ENCODE results near the gene CPEB3. TPM values are rescaled to one million over a fixed set of nuclear protein-coding genes. Genes with fewer than 3 reads are reported as not detected.
"Not testable (repeated sequence)": the region's sequence is repeated elsewhere in the genome, so short reads cannot be mapped to it uniquely, and the experiment has no call there.

Gene CPEB3
- total RNA-seq, 2 experiments from 2014 or later: 1.0 to 1.3 TPM

DNA sequence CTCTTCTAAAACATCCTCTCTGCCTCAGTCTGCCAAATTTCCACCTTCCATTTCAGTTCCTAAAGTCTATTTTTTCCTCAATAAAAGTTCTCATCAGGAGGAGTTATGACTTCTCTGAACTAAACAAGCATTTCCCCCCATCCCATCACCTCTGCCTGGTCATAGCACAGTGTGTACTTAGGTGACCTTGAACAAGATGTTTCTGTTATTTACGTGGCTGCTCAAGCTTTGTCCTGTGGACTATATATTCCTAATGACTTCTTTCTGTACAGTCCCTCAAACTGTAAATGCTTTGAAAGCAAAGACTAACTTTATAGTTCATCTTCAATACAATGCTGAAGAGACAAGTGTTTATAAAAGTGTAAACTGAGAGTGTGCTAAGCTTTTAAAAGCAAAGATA, 166.9 kb downstream of the CPEB3 start:
- Mint-ChIP-seq H3K36me3 (ENCODE audit: low read depth) (no peaks in the 10 kb centered on the region), H3K9me3 (no peaks in the 10 kb centered on the region)

DNA sequence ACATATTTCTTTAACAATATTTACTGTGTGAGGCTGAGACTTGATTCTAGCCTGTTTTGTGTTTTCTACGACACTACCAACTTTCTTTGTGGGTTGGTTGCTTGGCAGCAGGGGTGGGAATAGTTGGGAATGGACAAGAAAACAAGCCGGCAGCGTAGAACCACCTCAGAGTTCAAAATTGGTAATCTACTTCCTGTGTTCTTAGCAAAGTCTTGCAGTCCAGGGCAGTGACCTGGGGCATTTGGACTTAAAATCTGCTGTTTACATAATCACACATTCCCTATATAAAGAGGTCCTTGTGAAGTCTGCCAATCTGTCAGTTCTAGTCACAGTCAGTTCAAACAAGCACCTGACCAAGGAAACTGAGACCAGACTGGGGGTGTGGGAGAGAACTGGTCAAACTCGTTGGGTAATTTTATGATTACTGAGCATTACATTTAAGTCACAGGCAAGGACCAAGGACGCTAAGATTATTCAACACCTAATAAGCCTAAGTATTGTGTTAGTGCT, 167.9 kb downstream of the CPEB3 start:
- no peaks in the 10 kb centered on the region for H3K27me3 Mint-ChIP-seq (ENCODE audit: low read depth)
- no peaks in the 10 kb centered on the region for H3K36me3 Mint-ChIP-seq (ENCODE audit: low read depth)
- CTCF ChIA-PET: interaction anchor here (0.6 kb wide), 1 partner anchor 185 kb away, joined by 3 read pairs; no protein-coding TSS in a partner anchor
- DNase-seq: no peak
- H3K4me3 Mint-ChIP-seq: no peak overlapping the region
- H3K9me3 Mint-ChIP-seq: no peaks in the 10 kb centered on the region
- H3K4me1 Mint-ChIP-seq (ENCODE audit: low read depth): no peaks in the 10 kb centered on the region
- no peak overlapping the region for H3K27ac Mint-ChIP-seq
- intact Hi-C loops (cut with micrococcal nuclease): no loop called here

More for the DNA sequence above, 166.9 kb downstream of the CPEB3 start:
- H3K4me1 Mint-ChIP-seq (ENCODE audit: low read depth): no peaks in the 10 kb centered on the region
- no peak for DNase-seq
- CTCF ChIA-PET: no interaction called here
- intact Hi-C loops (cut with micrococcal nuclease): no loop called here
- no peaks in the 10 kb centered on the region for H3K27me3 Mint-ChIP-seq (ENCODE audit: low read depth)
- no peak overlapping the region for H3K27ac Mint-ChIP-seq
- no peak overlapping the region for H3K4me3 Mint-ChIP-seq

DNA sequence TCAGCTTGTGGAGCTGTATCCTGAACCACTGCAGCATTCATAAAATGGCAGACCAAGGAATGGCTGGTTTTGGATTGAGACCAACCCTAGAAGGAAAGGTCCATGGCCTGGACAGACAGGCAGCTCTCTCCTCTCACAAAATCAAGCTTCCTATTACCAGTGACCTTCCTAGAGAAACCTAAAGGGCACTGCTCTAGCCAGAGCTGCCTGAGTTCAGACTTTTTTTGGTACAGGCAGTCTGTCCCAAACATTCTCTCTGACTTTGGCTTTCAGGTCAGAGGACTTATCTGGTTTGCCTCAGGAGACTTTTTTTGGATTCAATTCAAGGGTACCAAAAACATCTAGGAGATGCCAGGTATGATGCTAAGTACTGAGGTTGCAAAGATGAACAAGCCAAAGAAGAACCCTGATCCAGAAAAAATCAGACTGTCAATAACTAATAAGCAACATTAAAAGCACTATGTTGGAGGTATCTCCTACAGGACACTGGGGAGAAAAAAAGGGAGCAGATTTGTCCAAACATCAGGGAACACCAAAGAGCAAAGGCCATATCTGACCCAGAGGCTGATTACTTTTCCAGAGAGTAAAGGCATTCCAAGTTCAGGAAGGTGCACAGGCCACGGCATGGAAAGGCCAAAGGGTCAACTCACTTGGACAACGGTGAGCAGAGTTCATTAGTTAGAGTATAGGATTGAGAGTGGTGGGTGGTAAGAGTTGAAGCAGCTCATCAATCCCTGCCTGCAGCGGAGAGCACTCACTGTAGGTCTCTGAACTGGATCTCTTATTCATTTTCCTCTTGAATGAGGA, 169.0 kb downstream of the CPEB3 start:
- CTCF ChIA-PET: interaction anchor here (0.6 kb wide), 1 partner anchor 86 kb away, joined by 3 read pairs; no protein-coding TSS in a partner anchor
- Mint-ChIP-seq H3K4me3 (no peak overlapping the region), H3K27ac (no peak overlapping the region), H3K36me3 (ENCODE audit: low read depth) (no peaks in the 10 kb centered on the region), H3K9me3 (no peaks in the 10 kb centered on the region), H3K4me1 (ENCODE audit: low read depth) (no peaks in the 10 kb centered on the region), H3K27me3 (ENCODE audit: low read depth) (no peaks in the 10 kb centered on the region)
- intact Hi-C loops (cut with micrococcal nuclease): no loop called here
- no peak for DNase-seq

DNA sequence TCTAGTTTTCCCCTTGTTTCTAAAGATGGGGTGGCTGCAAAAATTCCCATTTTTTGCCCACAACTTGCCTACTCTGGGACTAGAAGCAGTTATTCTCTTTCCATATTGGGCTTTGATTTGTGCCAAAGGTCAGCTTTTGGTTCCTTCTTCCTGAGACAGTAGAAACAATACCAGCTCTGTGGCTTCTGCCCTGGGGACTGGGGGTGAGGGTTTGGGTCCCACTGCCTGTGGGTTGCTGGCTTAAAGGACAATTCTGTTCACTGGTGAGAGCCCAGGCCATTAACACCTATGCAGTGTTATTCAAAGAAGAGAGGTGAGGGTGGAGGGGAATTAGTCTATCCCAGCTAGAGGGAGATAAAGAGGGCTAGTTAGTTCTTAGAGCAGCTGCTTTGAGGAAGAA, 171.5 kb downstream of the CPEB3 start:
- H3K4me3 Mint-ChIP-seq: no peak overlapping the region
- H3K27me3 Mint-ChIP-seq (ENCODE audit: low read depth): no peaks in the 10 kb centered on the region
- no peaks in the 10 kb centered on the region for H3K4me1 Mint-ChIP-seq (ENCODE audit: low read depth)
- intact Hi-C loops (cut with micrococcal nuclease): no loop called here
- DNase-seq: no peak
- H3K36me3 Mint-ChIP-seq (ENCODE audit: low read depth): no peaks in the 10 kb centered on the region
- CTCF ChIA-PET: no interaction called here
- H3K9me3 Mint-ChIP-seq: no peaks in the 10 kb centered on the region
- H3K27ac Mint-ChIP-seq: no peak overlapping the region

DNA sequence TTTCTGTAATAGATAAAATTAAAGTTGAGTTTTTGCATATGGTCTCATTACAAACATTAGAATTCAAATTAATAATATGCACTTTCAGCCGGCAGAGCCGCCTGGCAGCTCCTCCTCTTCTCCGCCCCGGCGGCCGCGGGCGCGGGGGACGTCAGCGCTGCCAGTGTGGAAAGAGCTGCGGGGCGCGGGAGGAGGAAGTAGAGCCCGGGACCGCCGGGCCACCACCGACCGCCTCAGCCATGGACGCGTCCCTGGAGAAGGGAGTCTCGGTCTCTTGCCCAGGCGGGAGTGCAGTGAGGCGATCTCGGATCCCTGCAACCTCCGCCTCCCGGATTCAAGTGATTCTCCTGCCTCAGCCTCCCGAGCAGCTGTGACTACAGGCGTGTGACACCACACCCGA, 176.0 kb downstream of the CPEB3 start:
- DNase-seq; H3K4me3 Mint-ChIP-seq; H3K27ac Mint-ChIP-seq; intact Hi-C loops (cut with micrococcal nuclease); H3K36me3 Mint-ChIP-seq (ENCODE audit: low read depth); CTCF ChIA-PET; H3K27me3 Mint-ChIP-seq (ENCODE audit: low read depth); H3K4me1 Mint-ChIP-seq (ENCODE audit: low read depth); H3K9me3 Mint-ChIP-seq: not testable (repeated sequence)

DNA sequence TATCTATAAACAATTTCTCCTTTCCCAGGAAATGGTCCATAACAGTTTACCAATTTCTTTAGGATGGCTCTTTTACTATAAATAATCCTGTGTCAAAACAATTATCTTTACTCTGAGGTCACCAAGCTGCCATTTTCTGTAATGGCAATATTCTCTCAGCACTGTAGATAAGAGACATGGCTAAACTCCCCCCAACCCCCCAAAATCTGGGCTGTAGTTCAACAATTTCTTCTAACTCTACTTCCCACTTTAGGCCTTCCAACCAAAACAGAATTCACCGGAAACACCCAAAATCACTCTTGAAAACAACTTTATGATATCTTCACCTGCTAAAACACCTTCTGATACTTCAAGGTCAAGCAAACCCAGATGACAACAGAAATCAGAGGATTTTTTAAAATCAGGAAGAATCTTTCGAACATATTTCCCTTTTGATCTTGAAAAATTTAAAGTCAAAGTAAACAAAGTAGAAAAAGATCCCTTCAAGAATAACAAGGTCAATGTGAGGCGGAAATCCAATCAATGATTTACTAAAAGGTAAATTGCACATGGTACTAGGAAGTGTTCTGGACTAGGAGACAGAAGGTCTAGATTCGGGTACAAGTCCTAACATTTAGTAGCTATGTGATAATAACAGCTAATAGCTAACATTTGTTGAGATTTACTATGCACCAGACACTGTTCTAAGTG, 176.8 kb downstream of the CPEB3 start:
- H3K4me3 Mint-ChIP-seq: no peak overlapping the region
- H3K27ac Mint-ChIP-seq: no peak overlapping the region
- H3K9me3 Mint-ChIP-seq: no peaks in the 10 kb centered on the region
- no peaks in the 10 kb centered on the region for H3K36me3 Mint-ChIP-seq (ENCODE audit: low read depth)
- DNase-seq: no peak
- CTCF ChIA-PET: no interaction called here
- no peaks in the 10 kb centered on the region for H3K27me3 Mint-ChIP-seq (ENCODE audit: low read depth)
- intact Hi-C loops (cut with micrococcal nuclease): no loop called here
- no peaks in the 10 kb centered on the region for H3K4me1 Mint-ChIP-seq (ENCODE audit: low read depth)

DNA sequence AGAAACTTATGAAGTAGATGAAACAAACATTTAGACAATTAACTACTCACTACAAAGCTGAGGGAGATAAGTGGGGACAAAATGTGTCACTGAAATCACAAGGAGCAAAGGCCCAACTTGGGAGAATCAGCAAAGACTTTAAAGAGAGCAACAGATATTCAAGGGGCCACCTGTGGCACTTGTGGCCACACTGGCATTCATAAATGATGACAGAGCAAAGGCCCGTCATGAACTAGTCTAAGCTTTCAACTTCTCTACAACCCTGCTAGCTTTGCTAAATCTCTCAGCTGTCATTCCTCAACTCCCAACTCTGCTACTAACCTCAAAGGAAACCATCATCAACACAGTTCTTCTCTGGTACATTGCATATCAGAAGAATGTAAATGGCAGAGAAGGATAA, 178.4 kb downstream of the CPEB3 start:
- intact Hi-C loops (cut with micrococcal nuclease): no loop called here
- Mint-ChIP-seq H3K27me3 (ENCODE audit: low read depth) (no peaks in the 10 kb centered on the region), H3K4me1 (ENCODE audit: low read depth) (no peaks in the 10 kb centered on the region), H3K36me3 (ENCODE audit: low read depth) (no peaks in the 10 kb centered on the region), H3K4me3 (no peak overlapping the region), H3K9me3 (no peaks in the 10 kb centered on the region), H3K27ac (no peak overlapping the region)
- no peak for DNase-seq
- CTCF ChIA-PET: interaction anchor here (0.7 to 1.6 kb wide), 2 partner anchors 9 to 65 kb away, joined by 3 read pairs; no protein-coding TSS in a partner anchor

DNA sequence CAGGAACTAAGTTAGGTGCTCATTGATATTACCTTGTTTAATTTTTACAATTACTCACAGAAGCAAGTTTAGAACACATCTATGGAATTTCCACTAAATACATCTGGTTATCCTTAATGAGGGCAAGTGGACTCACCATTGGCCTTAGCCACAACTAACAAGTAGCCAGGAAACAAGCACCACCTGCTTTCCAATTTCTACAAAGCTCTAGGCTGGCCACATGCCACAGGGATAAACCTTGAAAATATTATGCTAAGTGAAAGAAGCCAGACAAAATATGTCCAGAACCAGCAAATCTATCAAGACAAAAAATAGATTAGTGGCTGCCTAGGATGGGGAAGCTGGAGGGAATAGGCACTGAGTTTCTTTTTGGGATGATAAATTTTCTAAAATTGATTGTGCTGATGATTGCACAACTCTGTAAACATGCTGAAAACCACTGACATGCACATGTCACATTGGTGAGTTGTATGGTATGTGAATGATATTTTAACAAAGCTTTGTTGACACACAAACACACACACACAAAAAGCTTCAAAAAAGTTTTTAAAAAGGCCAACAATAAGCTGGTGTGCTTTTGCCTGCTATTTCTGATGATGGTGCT, 179.4 kb downstream of the CPEB3 start:
- CTCF ChIA-PET: interaction anchor here (1.6 kb wide), 1 partner anchor 8 kb away, joined by 3 read pairs; no protein-coding TSS in a partner anchor
- no peaks in the 10 kb centered on the region for H3K9me3 Mint-ChIP-seq
- no peak overlapping the region for H3K27ac Mint-ChIP-seq
- intact Hi-C loops (cut with micrococcal nuclease): no loop called here
- no peak for DNase-seq
- H3K36me3 Mint-ChIP-seq (ENCODE audit: low read depth): no peaks in the 10 kb centered on the region
- H3K4me1 Mint-ChIP-seq (ENCODE audit: low read depth): no peaks in the 10 kb centered on the region
- H3K27me3 Mint-ChIP-seq (ENCODE audit: low read depth): no peaks in the 10 kb centered on the region
- H3K4me3 Mint-ChIP-seq: no peak overlapping the region

DNA sequence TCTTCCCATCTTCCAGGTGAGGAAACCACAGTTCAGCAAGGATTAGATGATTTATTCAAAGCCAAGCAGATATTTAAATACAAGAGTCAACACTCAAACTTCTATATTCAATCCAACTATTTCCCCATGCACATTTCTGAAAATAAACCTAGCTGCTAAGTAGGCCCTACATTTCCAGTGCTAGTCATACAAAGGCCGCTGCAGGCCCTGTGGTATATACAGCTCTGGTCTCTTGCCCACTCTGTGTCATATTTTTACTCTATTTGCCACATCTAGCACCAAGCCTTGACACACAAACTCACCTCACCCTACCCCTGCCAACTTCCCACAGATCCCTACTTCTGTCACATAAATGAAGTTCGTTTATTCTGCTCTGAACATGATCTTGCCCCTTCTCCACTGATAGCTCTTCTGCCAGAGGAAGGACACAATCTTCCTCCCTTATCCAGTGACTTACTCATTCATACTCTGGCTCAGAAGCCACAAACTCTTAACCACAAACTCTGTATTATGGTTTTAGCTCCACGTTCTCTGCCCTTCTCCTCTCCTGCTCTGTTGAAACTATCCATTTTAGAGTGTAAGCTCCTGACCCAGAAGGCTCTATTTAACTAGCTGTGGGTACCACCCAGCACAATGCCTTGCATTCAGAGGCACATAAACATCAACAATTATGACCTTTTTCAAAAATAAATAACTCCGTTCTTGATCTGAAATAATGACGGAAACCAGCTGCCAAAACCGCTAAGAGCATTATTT, 180.7 kb downstream of the CPEB3 start:
- no peak overlapping the region for H3K4me3 Mint-ChIP-seq
- intact Hi-C loops (cut with micrococcal nuclease): no loop called here
- H3K36me3 Mint-ChIP-seq (ENCODE audit: low read depth): no peaks in the 10 kb centered on the region
- CTCF ChIA-PET: interaction anchor here (0.9 kb wide), 1 partner anchor 324 kb away, joined by 4 read pairs; no protein-coding TSS in a partner anchor
- H3K9me3 Mint-ChIP-seq: no peaks in the 10 kb centered on the region
- no peak for DNase-seq
- no peak overlapping the region for H3K27ac Mint-ChIP-seq
- no peaks in the 10 kb centered on the region for H3K27me3 Mint-ChIP-seq (ENCODE audit: low read depth)
- no peaks in the 10 kb centered on the region for H3K4me1 Mint-ChIP-seq (ENCODE audit: low read depth)

DNA sequence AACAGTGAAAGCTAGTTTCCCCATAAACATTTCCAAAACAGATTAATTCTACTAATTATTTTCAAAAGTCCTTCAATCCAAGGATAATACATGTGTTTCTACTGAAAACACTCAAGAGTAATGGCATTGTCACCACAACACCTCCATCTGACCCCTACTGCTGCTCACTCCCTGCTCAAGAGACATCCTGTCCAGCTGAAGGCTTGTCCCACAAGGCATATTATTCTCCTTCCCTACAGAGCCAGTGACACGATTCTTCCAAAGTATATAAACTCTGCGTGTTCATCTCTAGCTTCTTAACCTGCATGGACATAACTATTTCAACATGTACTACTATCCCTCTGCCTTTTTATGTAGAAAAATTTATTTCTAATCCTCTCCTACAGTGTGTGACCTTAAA, 182.1 kb downstream of the CPEB3 start:
- no peaks in the 10 kb centered on the region for H3K9me3 Mint-ChIP-seq
- H3K27me3 Mint-ChIP-seq (ENCODE audit: low read depth): no peaks in the 10 kb centered on the region
- no peak overlapping the region for H3K27ac Mint-ChIP-seq
- no peaks in the 10 kb centered on the region for H3K4me1 Mint-ChIP-seq (ENCODE audit: low read depth)
- intact Hi-C loops (cut with micrococcal nuclease): no loop called here
- H3K4me3 Mint-ChIP-seq: no peak overlapping the region
- CTCF ChIA-PET: interaction anchor here (0.6 kb wide), 1 partner anchor 32 kb away, joined by 5 read pairs; no protein-coding TSS in a partner anchor
- DNase-seq: no peak
- no peaks in the 10 kb centered on the region for H3K36me3 Mint-ChIP-seq (ENCODE audit: low read depth)

DNA sequence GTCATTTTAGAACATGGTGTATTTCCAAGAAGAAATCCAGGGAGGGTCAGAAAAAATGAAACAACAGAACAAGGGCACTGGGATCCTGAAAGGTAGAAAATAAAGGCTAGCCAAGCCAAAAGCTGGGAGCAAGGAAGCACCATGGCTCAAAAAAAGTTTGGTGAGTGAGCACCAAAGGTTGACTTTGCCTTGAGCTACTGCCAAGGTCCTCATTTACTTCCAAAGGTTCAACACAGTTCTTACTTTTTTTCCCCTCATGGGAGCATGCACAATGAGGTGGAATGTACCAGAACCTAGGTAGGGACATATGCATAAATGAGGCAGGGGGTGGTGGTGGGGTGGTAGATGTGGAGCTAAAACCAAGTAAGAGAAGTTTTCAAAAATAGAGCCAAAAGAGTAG, 182.8 kb downstream of the CPEB3 start:
- Mint-ChIP-seq H3K4me3 (no peak overlapping the region), H3K27ac (no peak overlapping the region), H3K4me1 (ENCODE audit: low read depth) (no peaks in the 10 kb centered on the region), H3K36me3 (ENCODE audit: low read depth) (no peaks in the 10 kb centered on the region), H3K9me3 (no peaks in the 10 kb centered on the region), H3K27me3 (ENCODE audit: low read depth) (no peaks in the 10 kb centered on the region)
- CTCF ChIA-PET: no interaction called here
- intact Hi-C loops (cut with micrococcal nuclease): no loop called here
- no peak for DNase-seq
